GM06990 (cell line): ENCODE results near the gene CASZ1.

Experiments used
- DNase-seq: peaks from one replicate; pipeline ENCODE4 v3.0.0-alpha.2; 2011; ENCODE audit not compliant: insufficient read length; ENCODE audit errors: extremely low read depth
- H3K27me3 ChIP-seq: replicated peaks from 2 replicates; pipeline ENCODE4 v1.6.0; 2011; ENCODE audit warnings: low read length; ENCODE audit not compliant: control insufficient read depth, insufficient read depth
- H3K36me3 ChIP-seq: 2 replicates; pipeline ENCODE4 v1.5.1; 2011; ENCODE audit warnings: low read length; ENCODE audit not compliant: control insufficient read depth, insufficient read depth
- H3K4me3 ChIP-seq: replicated peaks from 2 replicates; pipeline ENCODE4 v1.5.1; 2011; ENCODE audit warnings: low read depth, mild to moderate bottlenecking, control low read depth, low read length
- TF ChIP-seq, protein P1 (sequence below): IDR thresholded peaks from 2 replicates; pipeline ENCODE4 v1.5.1; 2011; ENCODE audit warnings: low read length, control low read depth, mild to moderate bottlenecking, inconsistent platforms; ENCODE audit not compliant: insufficient read depth, poor library complexity, severe bottlenecking

CASZ1 gene

DNA sequence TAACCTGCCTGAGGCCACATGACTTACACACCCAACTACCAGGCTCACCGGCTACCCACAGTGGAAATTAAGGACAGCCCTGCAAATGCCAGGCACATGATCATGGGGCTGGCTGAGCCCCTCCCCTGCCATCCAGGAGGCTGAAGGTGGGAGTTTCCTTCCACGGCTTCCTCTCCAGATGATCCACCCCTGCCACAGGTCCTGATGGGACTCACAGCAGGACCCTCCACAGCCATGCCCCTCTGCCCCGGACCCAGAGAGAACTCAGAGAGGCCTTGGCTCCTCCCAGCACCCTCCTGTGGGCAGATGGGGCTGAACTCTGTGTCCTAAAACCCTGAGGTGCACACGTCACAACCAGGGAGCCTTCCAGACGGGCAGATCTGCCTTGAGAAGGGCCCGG lies 29.1 kb upstream of the CASZ1 start:
- Histone ChIP-seq H3K27me3 (no peaks in the 10 kb centered on the region; the same call in 1 of the 2 replicates), H3K4me3 (no peak overlapping the region), H3K36me3 (no peaks in the 10 kb centered on the region)
- DNase-seq = no peak
- TF ChIP-seq, protein P1, sequence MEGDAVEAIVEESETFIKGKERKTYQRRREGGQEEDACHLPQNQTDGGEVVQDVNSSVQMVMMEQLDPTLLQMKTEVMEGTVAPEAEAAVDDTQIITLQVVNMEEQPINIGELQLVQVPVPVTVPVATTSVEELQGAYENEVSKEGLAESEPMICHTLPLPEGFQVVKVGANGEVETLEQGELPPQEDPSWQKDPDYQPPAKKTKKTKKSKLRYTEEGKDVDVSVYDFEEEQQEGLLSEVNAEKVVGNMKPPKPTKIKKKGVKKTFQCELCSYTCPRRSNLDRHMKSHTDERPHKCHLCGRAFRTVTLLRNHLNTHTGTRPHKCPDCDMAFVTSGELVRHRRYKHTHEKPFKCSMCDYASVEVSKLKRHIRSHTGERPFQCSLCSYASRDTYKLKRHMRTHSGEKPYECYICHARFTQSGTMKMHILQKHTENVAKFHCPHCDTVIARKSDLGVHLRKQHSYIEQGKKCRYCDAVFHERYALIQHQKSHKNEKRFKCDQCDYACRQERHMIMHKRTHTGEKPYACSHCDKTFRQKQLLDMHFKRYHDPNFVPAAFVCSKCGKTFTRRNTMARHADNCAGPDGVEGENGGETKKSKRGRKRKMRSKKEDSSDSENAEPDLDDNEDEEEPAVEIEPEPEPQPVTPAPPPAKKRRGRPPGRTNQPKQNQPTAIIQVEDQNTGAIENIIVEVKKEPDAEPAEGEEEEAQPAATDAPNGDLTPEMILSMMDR = no peak

GRCh38 chr1:10824821-10825540 lies 28.5 kb upstream of the CASZ1 start:
- DNase-seq = no peak
- TF ChIP-seq, protein P1 = no peak
- Histone ChIP-seq H3K4me3 (no peak overlapping the region), H3K27me3 (no peaks in the 10 kb centered on the region; the same call in 1 of the 2 replicates), H3K36me3 (no peaks in the 10 kb centered on the region)

- TF ChIP-seq, protein P1 = no peak
- H3K4me3 ChIP-seq = no peak overlapping the region
- H3K36me3 ChIP-seq = no peaks in the 10 kb centered on the region
- H3K27me3 ChIP-seq = no peaks in the 10 kb centered on the region; the same call in 1 of the 2 replicates
- no peak for DNase-seq
These were observed 26.6 kb upstream of the CASZ1 start for GRCh38 chr1:10823000-10823401.

DNA sequence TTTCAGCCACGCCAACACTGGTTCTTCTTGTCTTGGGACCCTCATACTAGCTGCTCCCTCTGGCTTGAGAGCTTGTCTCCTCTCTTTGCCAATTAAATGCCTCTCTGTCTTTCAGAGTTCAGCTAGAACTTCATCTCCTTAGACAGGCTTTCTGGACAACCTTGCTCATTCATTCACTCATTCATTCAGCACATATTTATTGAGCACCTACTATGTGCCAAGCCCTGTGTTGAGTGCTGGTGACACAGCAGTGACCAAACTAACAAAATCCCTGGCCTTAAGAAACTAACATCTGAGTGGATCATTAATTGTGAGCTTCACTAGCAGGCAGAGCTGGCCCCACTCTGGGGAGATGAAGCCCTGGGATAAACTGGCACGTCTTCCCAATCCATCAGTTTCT lies 24.9 kb upstream of the CASZ1 start:
- TF ChIP-seq, protein P1 = no peak
- no peak for DNase-seq

DNA sequence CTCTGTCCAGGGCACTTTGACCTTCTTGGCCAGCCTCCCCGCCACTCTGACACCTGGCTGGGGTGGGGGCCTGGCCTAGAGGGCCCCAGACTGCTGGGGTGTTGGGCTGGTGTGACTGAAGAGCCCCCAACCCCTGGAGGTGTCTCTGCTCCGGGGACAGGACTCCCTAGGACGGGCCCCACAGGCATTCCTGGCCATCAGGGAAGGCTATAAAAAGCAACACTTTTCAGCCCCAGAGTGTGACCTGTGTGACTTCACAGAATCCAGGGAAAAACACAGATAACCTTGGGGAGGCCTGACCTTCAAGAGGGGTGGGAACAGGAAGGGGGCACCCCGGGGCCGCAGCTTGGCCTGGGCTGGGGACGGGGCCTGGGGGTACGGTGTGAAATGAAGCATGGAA lies 24.0 kb upstream of the CASZ1 start:
- DNase-seq = no peak
- TF ChIP-seq, protein P1 = no peak
- Histone ChIP-seq H3K27me3 (no peaks in the 10 kb centered on the region; the same call in 1 of the 2 replicates), H3K4me3 (no peak overlapping the region), H3K36me3 (no peaks in the 10 kb centered on the region)

More for the DNA sequence above, 24.9 kb upstream of the CASZ1 start:
- no peak overlapping the region for H3K4me3 ChIP-seq
- H3K27me3 ChIP-seq = no peaks in the 10 kb centered on the region; the same call in 1 of the 2 replicates
- no peaks in the 10 kb centered on the region for H3K36me3 ChIP-seq
